Stimulated activated CD4-positive, alpha-beta T cell treated with anti-CD3 and anti-CD28 coated beads, TNF-alpha, amount 100 ng/mL, for 1 hour (primary cell): ENCODE data around the gene TH.
A peak's percentile ranks its signal among the peaks of the same experiment; 100 is the strongest.
"Not testable (repeated sequence)": the region's sequence is repeated elsewhere in the genome, so short reads cannot be mapped to it uniquely, and the experiment has no call there.

Source experiments
- DNase-seq, 3 donors: peaks; one replicate each; pipeline ENCODE4 v3.0.0-alpha.2; 2020; ENCODE audit warnings: low read depth in 3 of 3, low spot score in 1 of 3

Gene TH

DNA sequence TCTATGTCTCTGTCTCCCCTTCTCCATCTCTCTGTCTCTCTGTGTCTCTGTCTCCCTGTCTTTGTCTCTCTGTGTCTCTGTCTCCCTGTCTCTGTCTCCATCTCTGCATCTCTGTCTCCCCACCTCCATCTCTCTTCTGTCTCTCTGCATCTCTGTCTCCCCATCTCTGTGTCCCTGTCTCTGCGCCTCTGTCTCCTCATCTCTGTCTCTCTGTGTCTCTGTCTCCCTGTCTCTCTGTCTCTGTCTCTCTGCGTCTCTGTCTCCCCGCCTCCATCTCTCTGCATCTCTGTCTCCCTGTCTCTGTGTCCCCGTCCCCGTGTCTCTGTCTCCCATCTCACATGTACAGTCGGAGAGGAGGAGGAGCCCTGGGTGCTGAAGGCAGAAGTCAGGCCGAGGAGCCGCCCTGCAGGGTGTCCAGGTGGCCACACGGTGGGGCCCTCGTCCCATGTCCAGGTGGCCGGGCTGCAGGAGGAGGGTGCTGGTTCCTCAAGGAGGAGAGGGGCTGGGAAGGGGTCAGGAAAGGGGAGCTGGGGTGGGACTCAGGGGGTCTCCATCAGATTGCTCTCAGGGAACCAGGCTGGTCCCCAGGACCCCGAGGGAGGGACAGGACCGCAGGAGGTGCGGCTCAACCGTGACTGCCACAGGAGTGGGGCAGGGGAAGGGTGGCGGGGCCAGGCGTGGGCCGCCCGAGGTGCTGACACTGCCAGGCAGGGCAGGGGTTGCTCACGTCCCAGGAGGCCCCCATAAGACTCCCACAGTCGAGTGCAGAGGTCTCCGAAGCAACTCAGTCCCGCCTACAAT lies 25.6 kb upstream of the TH start:
- peak; percentile 20 to 61 (median 41) for DNase-seq

DNA sequence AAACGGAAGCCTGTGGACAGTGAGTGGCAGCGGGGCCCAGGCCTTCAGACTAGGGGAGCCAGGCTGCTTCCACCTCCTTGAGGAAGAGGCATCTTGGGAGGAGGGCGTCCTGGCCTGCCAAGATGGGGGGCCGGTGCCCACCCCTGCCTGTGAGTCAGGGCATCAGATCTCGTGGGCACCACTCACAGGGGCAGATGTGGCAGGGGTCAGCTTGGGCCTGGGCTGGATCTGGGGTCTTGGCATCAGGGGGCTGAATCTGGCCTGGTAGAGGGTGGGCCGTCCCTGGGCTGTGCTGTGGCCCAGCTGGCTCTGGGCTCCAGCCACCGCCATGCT lies 24.1 kb upstream of the TH start:
- no peak for DNase-seq

DNA sequence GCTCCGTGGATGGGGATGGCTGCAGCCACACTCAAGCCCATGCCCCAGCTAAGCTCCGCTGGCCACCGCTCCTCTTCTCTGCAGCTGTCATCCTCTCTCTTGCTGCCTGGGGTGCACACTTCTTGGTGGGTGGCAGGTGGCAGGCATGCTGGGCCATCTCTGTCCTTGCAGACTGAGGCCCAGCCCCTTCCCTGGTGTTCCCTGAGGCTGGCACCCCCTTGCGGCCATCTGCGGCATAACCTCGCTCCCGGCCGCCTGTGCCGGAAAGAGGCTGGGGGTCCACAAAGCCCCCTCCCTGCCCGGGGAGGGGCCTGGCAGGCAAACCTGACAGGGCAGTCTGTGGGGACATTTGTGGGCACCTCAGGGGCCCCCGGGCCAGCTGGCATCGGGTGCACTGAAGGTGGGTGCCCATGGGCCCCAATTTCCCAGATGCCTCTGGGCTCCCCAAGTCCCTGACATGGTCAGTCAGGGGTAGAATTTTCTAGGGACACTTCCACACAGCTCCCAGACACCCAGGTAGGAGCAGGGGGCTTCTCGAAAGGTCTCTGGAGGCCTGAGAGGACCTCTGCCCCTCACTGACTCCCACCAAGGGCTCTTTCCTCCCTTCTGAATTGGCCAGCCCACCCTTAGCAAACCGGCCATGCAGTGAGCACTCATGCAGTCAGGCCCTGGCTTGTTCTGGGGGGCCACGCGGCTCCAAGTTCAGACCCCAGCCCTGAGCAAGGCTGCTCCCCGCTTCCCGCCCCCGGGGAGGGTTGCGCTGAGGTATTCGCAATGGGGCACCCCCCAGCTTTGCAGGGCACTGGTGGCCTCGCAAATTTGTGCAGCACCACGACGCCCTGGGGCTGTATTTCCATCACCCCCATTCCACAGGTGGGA lies 23.5 kb upstream of the TH start:
- DNase-seq = peak in 1 of 3 donors; percentile 49

DNA sequence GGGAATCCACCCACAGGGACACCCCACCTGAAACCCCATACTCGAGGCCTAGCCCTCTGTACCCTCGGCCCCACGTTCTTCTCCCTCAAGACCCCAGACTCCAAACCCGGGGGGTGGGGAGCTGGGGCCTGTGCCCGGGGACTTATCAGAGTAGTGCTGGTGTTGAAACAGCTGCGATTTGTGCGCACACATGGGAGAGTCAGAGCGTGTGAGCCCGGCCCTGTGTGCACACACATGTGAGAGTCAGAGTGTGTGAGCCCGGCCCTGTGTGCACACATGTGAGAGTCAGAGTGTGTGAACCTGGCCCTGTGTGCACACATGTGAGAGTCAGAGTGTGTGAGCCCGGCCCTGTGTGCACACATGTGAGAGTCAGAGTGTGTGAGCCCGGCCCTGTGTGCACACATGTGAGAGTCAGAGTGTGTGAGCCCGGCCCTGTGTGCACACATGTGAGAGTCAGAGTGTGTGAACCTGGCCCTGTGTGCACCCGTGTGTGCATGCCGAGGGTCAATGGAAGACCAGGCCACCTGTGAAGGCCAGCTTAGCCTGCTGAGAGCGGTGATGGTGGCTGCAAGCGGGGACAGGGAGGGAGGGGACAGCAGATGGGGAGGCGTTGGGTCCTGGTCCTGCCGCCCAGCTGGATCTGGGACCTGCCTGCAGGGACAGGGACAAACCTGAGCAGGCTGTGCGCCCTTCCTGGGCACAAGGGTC lies 22.4 kb upstream of the TH start:
- DNase-seq = not testable (repeated sequence)

DNA sequence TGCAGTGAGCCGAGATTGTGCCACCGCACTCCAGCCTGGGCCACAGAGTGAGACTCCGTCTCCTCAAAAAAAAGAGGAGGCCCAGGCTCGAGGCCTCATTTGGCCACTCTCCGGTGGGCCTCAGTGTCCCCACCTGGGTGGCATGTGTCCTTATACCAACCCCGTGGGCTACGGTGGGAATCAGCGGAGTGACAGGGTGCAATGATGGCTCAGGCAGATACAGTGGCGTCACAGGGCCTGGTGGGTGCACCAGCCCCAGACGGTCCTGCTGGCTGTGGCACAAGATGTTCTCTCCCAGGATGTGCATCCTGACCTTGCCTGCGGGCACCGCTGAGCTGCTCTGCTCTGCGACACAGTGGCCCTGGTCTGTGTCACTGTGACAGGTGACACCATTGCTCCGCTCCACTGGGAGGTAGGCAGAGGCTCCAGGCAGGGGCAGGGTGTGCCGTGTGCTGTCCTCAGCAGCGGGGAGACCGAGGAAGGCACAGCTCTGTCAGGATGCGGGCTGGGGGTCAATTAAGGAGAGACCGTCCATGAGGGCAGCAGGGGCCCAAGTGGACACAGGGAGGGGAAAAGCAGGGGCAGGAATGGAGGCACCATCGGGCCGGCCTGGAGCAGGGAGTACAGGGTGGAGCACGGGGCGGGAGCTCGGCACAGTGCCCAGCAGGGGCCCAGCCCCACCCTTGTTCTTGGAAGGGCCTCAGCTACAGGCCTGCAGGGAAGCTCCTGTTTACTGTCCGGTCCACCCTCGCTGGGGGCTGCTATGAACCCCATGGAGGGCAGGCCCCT lies 21.7 kb upstream of the TH start:
- no peak for DNase-seq

DNA sequence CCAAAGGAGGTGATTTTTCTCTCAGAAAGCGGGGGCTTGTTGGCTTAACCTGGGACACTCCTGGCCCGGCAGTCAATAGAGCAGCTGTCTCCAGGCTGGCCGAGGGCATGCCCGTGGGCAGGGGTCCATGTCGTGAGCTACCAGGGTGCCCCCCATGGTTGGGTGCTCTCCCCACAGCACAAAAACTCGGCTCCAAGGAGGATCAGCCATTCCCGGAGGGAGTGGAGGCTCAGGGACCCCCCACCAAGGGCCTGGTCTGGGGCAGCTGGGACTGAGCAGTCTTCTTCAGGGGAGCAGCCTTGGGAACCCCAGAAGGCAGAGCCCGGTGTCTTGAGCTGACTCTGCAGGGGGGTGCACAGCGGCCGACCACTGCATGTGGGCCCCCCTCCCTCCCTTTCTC lies 20.8 kb upstream of the TH start:
- DNase-seq = no peak

DNA sequence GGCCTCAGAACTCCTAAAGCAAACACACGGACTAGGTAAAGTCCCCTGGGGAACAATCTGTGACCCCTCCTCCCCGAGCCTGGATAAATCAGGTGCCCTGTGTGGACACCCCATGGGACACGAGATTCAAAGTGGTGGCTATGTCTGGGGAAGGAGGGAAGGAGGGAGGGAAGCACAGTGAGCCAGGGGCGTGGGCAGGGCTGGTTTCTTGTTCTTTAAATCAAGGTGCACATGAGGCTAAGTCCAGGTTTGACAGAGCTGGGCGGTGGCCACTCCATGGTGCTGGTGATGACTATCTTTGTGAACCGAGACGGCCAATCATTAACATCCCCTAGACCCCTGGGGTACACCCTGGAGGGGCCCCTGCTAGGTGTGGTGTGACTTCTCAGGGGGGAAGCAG lies 20.3 kb upstream of the TH start:
- no peak for DNase-seq

DNA sequence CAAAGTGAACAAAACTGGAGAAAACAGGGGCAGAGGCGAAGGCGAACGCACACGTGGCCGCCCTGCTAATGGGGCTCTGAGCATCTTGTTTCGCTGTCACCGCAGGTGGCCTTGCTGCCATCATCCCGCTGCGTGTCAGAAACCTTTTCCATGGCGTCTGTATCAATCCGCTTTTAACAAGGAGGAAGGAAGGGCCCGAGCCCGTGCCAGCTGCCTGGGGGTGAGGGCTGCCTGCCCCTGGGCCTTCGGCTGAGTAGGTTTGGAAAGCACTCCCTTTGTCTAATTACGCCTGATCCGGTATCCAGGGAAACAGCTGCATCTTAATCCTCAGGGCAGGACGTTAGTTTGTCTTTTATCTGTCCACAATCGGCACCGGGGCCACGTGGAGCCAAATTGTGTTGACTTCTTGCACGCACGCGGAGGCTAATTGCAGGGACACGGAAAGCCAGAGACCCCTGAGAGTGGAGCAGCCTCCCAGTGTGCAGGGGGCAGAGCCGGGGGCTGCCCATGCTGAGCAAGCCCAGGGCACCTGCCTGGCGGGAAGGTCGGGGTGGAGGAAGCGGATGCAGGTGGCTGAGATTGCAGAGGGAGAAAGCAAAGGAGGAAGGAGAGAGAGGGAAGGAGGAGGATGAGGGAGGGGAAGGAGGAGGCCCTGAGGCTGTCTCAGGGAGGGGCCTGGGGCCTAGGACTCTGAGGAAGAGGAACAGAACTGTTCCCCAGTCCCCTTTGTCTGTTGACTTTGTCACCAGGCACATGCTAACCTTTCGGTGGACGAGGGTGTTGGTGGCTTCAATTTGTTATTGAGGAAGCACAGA lies 19.2 kb upstream of the TH start:
- DNase-seq = no peak

DNA sequence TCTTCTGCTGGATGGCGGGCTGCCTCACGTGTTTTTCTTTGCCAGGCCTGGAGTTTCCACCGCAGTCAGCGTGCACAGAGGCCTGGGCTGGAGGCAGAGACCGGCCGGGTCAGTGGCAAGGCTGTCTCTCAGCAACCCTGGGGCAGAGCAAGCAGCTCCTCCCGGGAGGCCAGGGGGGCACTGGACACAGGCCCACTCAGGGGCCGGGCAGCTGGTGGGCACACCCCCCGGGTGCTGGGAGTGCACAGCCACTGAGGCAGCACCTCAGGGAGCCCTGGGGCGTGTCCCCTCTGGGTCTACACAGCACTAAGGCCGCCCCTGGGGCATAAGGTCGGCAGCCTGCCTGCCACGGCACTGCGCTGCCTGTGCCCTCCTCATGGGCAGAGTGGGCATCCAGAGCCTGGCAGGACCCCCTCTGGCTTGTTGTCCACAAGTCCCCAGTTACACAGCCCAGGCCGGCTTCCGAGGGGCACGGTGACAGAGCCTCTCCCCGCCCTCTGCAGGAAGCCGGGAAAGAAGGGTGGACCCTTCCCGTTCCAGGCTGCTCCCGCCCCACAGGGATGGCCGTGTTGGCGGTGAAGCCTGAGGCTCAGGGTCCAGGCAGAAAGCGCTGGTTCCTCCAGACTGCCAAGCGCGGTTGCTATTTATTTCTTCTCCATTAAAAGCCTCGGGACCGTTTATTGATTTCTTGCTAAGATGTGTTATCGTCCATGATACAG lies 18.5 kb upstream of the TH start:
- no peak for DNase-seq

DNA sequence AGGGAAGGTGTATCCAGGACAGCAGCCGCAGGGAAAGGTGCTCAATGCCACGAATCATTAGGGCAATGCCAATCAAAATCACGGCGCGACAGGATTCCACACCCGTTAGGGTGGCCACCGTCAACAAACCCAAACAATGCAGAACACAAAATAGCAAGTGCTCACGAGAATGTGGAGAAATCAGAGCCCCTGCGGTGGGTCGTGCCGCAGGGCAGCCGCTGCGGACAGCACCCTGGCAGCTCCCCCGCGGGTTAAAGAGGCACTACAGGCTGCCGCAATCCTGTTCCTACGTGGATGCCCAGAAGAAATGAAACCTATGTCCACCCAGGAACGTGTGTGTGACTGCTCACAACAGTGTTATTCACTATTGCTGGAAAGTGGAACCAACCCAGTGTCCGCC lies 17.1 kb upstream of the TH start:
- no peak for DNase-seq

DNA sequence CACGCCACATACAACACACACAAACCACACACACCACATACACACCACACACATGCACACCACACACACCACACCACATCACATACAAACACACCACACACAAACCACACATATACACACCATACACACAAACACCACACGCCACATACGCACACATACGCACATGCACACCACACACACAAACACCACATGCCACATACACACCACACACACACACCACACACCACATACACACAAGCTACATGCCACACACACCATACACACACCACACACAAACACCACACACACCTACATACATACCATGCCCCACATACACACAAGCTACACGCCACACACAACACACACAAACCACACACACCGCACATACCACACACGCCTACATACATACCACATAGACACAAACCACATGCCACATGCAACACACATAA lies 15.7 kb upstream of the TH start:
- no peak for DNase-seq

DNA sequence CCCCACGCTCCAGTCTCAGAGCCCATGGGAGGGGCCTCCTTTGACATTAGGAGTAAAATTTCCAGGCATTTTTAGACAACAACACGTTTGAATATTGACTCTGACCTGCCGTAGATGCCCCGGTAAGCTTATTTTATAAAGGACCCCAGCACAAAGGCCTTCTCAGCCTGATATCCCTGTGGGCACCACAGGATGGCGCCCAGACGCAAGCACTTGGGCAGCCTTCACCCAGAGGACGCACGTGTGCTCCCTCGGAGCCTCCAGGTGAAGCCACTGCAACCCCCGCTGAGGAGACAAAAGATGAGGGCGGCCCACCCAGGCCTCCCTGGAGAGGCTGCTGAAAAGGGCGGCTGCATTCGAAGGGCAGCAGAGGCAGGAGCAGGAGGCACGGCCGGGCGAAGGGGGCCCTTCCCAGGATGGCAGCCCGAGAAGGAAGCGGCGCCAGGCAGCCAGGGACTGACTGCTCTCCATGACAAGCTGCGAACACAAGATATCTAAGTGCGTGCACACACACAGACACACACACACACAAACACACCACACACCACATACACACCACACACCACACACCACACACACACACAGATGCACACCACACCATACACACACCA lies 15.2 kb upstream of the TH start:
- DNase-seq = peak in 1 of 3 donors; percentile 39

DNA sequence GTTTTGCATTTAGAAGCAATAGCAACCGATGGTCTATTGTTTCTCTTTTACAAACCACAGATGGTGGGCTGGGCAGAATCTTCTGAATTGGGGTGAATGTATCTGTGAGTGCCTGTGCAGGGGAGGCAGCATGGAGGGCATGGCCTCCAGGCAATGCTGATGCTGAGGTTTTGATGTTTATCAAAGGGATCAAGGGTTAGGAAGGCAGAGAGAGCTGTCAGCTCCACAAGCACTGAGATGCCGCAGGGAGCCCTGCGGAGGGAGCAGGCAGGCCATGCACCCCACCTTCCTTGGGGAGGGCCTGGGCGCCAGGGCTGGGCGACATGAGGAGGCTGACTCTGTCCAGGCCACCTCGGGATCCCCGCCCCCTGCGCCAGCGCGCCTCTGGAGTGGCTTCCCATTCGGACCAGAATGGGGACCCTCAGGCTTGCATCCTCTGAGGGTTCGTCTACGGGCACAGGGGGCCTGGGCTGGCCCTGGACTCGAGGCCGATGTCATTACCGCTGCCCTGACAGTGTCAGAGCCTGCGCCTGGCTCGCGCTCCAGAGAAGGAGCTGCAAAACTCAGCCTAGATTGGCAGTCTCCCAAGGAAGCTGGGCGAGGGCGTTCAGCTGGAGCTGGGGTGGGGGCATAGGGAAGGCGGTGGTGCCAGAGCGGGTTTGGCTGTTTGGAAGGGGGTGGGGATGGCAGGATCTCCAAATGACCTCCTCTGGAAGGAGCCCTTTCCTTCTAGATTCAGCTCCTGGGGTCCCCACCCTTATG lies 13.9 kb upstream of the TH start:
- no peak for DNase-seq

DNA sequence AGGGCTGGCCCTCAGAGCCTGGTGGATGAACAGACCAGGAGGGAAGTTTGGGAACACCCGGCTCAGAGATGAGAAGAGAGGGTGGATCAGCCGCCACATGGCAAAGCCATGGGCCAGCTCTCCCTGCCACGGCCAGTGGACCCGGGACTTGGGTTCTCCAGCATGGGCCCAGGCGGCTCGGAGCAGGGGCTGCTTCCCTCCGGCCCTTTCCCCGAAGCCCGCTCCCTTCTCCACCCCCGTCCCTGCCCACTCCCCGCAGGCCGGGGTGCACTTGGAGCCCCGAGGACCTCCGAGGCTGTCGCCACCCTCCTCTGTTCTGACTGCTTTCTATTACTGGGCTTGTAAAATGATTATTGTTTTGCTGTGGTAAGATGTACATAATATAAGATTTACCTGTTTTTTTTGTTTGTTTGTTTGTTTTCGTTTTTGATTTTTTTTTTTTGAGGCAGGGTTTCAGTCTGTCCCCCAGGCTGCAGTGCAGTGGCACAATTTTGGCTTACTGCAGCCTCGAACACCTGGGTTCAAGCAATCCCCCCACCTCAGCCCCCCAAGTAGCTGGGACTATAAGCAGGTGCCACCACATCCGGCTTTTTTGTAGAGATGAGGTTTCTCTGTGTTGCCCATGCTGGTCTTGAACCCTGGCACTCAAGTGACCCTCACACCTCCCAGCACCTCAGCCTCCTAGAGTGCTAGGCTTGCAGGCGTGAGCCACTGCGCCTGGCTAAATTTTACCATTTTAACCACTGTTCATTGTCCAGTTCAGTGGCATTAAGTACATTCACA lies 11.3 kb upstream of the TH start:
- DNase-seq = no peak

DNA sequence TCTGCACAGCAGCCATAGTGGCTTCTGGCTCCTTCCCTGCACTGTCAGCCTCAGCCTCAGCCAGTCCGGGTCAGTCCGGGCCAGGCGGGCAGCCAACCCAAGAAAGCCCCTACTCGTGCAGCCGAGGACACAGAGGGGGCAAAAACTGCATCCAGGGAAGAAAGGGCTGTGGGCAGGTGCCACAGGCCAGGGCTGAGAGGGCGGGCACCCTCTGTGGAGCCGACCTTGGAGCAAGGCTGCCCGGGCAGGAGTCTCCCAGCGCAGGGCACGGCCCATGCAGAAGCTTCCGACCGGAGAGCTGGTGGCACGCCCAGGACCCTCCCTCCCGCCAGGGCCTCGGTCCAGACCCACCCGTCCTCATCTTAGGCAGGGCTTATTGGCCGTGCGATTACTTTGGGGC lies 10.5 kb upstream of the TH start:
- no peak for DNase-seq

DNA sequence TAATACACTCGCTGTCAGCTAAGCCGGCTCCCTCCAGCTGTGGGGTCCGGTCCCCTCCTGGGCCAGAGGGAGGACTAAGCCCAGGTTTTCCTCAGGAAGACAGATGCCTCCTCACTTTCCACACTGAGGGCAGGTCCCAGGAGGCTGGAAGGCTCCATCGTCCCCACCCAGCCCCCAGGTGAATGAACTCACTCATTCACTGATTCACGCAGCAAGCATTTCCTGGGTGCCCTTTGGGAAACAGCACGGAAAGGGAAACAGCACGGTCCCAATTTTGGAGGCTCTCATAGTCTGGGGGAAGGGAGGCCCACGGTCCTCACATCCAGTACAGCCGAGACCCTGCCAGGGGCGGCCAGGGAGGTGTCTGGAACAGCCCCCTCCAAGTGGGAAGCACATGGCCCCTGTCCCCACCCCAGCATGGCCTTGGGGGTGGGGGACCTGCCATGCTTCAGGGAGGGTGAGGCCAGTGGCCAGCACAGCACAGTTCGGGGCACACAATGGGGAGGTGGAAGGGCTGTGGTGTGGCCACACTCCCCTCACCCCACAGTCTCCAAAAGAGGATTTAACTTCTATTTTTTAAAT lies 9.3 kb upstream of the TH start:
- DNase-seq = no peak

DNA sequence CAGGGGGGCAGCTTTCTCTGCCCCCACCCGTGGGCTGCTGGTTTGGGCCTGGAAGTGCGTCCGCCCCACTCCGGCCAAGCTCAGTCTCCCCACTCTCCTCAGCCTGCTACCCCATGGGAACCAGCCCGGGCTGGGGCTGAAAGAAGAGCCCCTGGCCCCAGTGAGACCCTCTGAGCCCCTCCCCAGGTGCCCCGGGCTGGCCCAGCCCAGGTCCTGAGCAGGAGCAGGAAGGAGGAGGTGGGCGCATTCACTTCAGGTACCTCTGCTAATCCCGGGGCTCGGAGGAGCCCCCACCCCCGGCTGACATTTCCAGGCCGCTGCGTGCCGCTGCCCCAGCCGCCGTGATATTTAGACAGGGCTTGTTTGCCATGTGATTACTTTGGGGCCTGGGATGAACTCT lies 8.7 kb upstream of the TH start:
- no peak for DNase-seq
